A673 (cell line): Measurements from ENCODE around the gene CSF2RB.

Experiments
- CTCF ChIP-seq: fragments of 300-800, 200-600 bp; sonication (generic); conservative IDR thresholded peaks from 2 replicates; pipeline ENCODE4 v1.5.1; 2017; ENCODE audit warnings: low read depth, mild to moderate bottlenecking, antibody characterized with exemption, low read length, moderate library complexity, mixed read lengths
- EZH2 ChIP-seq: fragments of 200-600 bp; sonication (generic); IDR thresholded peaks from 2 replicates; pipeline ENCODE4 v1.6.1; 2017; ENCODE audit warnings: borderline replicate concordance, low read depth, mild to moderate bottlenecking, mixed read lengths, antibody characterized with exemption, low read length; ENCODE audit not compliant: poor library complexity, severe bottlenecking

DNA sequence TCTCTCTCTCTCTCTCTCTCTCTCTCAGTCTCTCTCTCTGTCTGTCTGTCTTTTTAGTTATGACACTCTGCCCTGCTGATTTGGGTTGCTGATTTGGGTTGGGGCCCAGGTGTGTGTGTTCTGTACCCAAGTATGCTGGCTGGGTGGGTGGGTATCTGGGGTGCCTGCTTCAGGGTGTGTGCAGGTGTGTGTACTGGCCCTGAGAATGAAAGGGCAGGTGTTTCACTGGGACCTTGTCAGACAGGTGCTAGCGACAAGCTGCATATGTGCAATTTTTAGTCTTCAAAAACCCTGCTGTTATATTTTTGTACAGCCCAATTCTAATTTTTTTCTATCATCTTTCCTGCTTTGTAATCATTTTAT, 943 bp downstream of the CSF2RB start:
- TF ChIP-seq CTCF (no peak), EZH2 (no peak)
